GM18526 (cell line): ENCODE measurements around the gene DIAPH1.

Experiments
- POLR2A ChIP-seq: IDR thresholded peaks from 3 replicates; pipeline ENCODE4 v1.6.1; 2011; ENCODE audit not compliant: insufficient read length; ENCODE audit errors: extremely low read depth

DIAPH1 gene

GRCh38 chr5:141478321-141478945 lies 140.4 kb downstream of the DIAPH1 start:
- TF ChIP-seq POLR2A: no peak

DNA sequence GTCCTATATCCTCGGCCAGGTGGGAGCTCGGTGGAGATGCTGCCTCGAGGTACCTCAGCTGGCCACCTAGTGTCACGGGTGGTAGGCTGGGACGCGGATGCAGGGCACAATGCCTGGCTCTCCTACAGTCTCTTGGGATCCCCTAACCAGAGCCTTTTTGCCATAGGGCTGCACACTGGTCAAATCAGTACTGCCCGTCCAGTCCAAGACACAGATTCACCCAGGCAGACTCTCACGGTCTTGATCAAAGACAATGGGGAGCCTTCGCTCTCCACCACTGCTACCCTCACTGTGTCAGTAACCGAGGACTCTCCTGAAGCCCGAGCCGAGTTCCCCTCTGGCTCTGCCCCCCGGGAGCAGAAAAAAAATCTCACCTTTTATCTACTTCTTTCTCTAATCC lies 141.0 kb downstream of the DIAPH1 start:
- no peak for TF ChIP-seq POLR2A

GRCh38 chr5:141477044-141477575 lies 141.7 kb downstream of the DIAPH1 start:
- TF ChIP-seq POLR2A: no peak

- TF ChIP-seq POLR2A: no peak
Measured at GRCh38 chr5:141476132-141476911, 142.5 kb downstream of the DIAPH1 start.

GRCh38 chr5:141475625-141476131 lies 143.1 kb downstream of the DIAPH1 start, which contains the start of gene PCDHGC3:
Gene PCDHGC3, plus strand, starts transcription at chr5:141475966. Its CDS starts 151 bp downstream, at chr5:141476117.
- TF ChIP-seq POLR2A: no peak

GRCh38 chr5:141465351-141465750 lies 153.4 kb downstream of the DIAPH1 start:
- no peak for TF ChIP-seq POLR2A
